ENCODE measurements around the gene EEIG2.

The EEIG2 gene

GRCh38 chr1:108605633-108606032, 45.7 kb downstream of the EEIG2 start:
- in situ Hi-C loops (cut with MboI; ENCODE audit: low sequenced_read_pairs), result no loop called here
- H3K4me1 ChIP-seq, result peaks cover 11% of the 10 kb centered on the region
- no peaks in the 10 kb centered on the region for H3K36me3 ChIP-seq (replicated peaks)
- H3K27me3 ChIP-seq (ENCODE audit: low read depth), result no peaks in the 10 kb centered on the region
- H3K4me3 ChIP-seq, result no peak overlapping the region
- DNase-seq (ENCODE audit: low spot score in 2 of 2), result no peak
- no peaks in the 10 kb centered on the region for H3K9me3 ChIP-seq

- peaks cover 11% of the 10 kb centered on the region for H3K4me1 ChIP-seq
- H3K4me3 ChIP-seq, result no peak overlapping the region
- DNase-seq (ENCODE audit: low spot score in 2 of 2), result no peak
- no peaks in the 10 kb centered on the region for H3K27me3 ChIP-seq (ENCODE audit: low read depth)
- H3K9me3 ChIP-seq, result no peaks in the 10 kb centered on the region
- no peaks in the 10 kb centered on the region for H3K36me3 ChIP-seq (replicated peaks)
- in situ Hi-C loops (cut with MboI; ENCODE audit: low sequenced_read_pairs), result no loop called here
These were observed 46.6 kb downstream of the EEIG2 start for GRCh38 chr1:108606478-108606877.

- H3K4me3 ChIP-seq, result no peak overlapping the region
- no peaks in the 10 kb centered on the region for H3K27me3 ChIP-seq (ENCODE audit: low read depth)
- DNase-seq (ENCODE audit: low spot score in 2 of 2), result peak in 1 of 2 experiments; percentile 70
- in situ Hi-C loops (cut with MboI; ENCODE audit: low sequenced_read_pairs), result no loop called here
- H3K36me3 ChIP-seq (replicated peaks), result peaks cover 6% of the 10 kb centered on the region
- H3K4me1 ChIP-seq, result peaks cover 11% of the 10 kb centered on the region
- H3K9me3 ChIP-seq, result no peaks in the 10 kb centered on the region
These were observed 49.7 kb downstream of the EEIG2 start for GRCh38 chr1:108609483-108610049.
